GM23338 (cell line): ENCODE results near the gene CREBL2. TPM values are rescaled to one million over a fixed set of nuclear protein-coding genes. Genes with fewer than 3 reads are reported as not detected.

Source experiments
- ATAC-seq: fragments of 200-7000 bp; cut with Tn5 transposase; 3 replicates; pipeline ENCODE4 v1.9.1; 2020
- DNase-seq: peaks from one replicate; pipeline ENCODE4 v3.0.0-alpha.2; 2015; ENCODE audit warnings: low spot score
- H2AFZ ChIP-seq: fragments of 200-600 bp; sonication (generic); 2 replicates; pipeline ENCODE4 v1.8.0; 2016; ENCODE audit warnings: antibody characterized with exemption, mild to moderate bottlenecking, moderate library complexity
- H3F3A ChIP-seq: fragments of 200-600 bp; sonication (generic); replicated peaks from 2 replicates; pipeline ENCODE4 v1.8.0; 2017; ENCODE audit warnings: antibody characterized with exemption, mixed run types, low read depth
- H3K27ac ChIP-seq: fragments of 200-600 bp; sonication (generic); 2 replicates; pipeline ENCODE4 v1.6.1; 2016; ENCODE audit warnings: low read depth
- H3K27me3 ChIP-seq: fragments of 200-600 bp; sonication (generic); 2 replicates; pipeline ENCODE4 v1.8.0; 2016; ENCODE audit warnings: mild to moderate bottlenecking, mixed run types, moderate library complexity; ENCODE audit not compliant: insufficient read depth
- H3K36me3 ChIP-seq: fragments of 200-600 bp; sonication (generic); 2 replicates; pipeline ENCODE4 v1.8.0; 2016; ENCODE audit warnings: mild to moderate bottlenecking; ENCODE audit not compliant: insufficient read depth
- H3K4me1 ChIP-seq: fragments of 200-600 bp; sonication (generic); 2 replicates; pipeline ENCODE4 v1.8.0; 2016; ENCODE audit warnings: mild to moderate bottlenecking, moderate library complexity; ENCODE audit not compliant: insufficient read depth
- H3K4me2 ChIP-seq: fragments of 200-600 bp; sonication (generic); 2 replicates; pipeline ENCODE4 v1.7.1; 2017; ENCODE audit warnings: mixed run types
- H3K4me3 ChIP-seq: fragments of 200-600 bp; sonication (generic); 2 replicates; pipeline ENCODE4 v1.6.1; 2016; ENCODE audit warnings: mixed run types
- H3K79me2 ChIP-seq: fragments of 200-600 bp; sonication (generic); replicated peaks from 2 replicates; pipeline ENCODE4 v1.8.0; 2017; ENCODE audit warnings: mild to moderate bottlenecking; ENCODE audit not compliant: insufficient read depth
- H3K9me2 ChIP-seq: fragments of 200-600 bp; sonication (generic); 2 replicates; pipeline ENCODE4 v1.8.0; 2017; ENCODE audit not compliant: insufficient read depth
- H4K20me1 ChIP-seq: fragments of 200-600 bp; sonication (generic); replicated peaks from 2 replicates; pipeline ENCODE4 v1.8.0; 2017; ENCODE audit warnings: mild to moderate bottlenecking; ENCODE audit not compliant: insufficient read depth
- H3K27ac Mint-ChIP-seq: 2 replicates; pipeline ENCODE4 v1.8.0; 2020; ENCODE audit warnings: inconsistent platforms, mild to moderate bottlenecking, moderate library complexity, mixed read lengths
- H3K27me3 Mint-ChIP-seq: 3 replicates; pipeline ENCODE4 v1.8.0; 2022; ENCODE audit warnings: low read depth, mild to moderate bottlenecking, moderate library complexity, mixed read lengths, inconsistent platforms; ENCODE audit not compliant: insufficient read depth, poor library complexity
- H3K36me3 Mint-ChIP-seq: 3 replicates; pipeline ENCODE4 v1.8.0; 2021; ENCODE audit warnings: low read depth, mild to moderate bottlenecking, inconsistent platforms, moderate library complexity, mixed read lengths
- H3K4me1 Mint-ChIP-seq: 3 replicates; pipeline ENCODE4 v1.8.0; 2020; ENCODE audit warnings: mild to moderate bottlenecking, inconsistent platforms, mixed read lengths
- H3K4me3 Mint-ChIP-seq: 3 replicates; pipeline ENCODE4 v1.8.0; 2021; ENCODE audit warnings: moderate library complexity, mild to moderate bottlenecking, inconsistent platforms, mixed read lengths
- H3K9me3 Mint-ChIP-seq: 3 replicates; pipeline ENCODE4 v1.8.0; 2020; ENCODE audit warnings: moderate library complexity, mild to moderate bottlenecking, inconsistent platforms, mixed read lengths
- ETS1 ChIP-seq: IDR thresholded peaks from 2 replicates; pipeline ENCODE4 v1.6.1; 2016; ENCODE audit warnings: antibody characterized with exemption
- EZH2 ChIP-seq: fragments of 200-600 bp; sonication (generic); IDR thresholded peaks from one replicate; pipeline ENCODE4 v1.8.0; 2017; ENCODE audit warnings: antibody characterized with exemption, mild to moderate bottlenecking, low read depth; ENCODE audit not compliant: unreplicated experiment
- EZH2phosphoT487 ChIP-seq: fragments of 200-600 bp; sonication (generic); IDR thresholded peaks from one replicate; pipeline ENCODE4 v1.8.1; 2018; ENCODE audit warnings: antibody characterized with exemption; ENCODE audit not compliant: unreplicated experiment
- JUNB ChIP-seq: IDR thresholded peaks from one replicate; pipeline ENCODE4 v1.6.1; 2016; ENCODE audit warnings: antibody characterized with exemption; ENCODE audit not compliant: unreplicated experiment
- NANOG ChIP-seq: IDR thresholded peaks from 2 replicates; pipeline ENCODE4 v1.6.1; 2016; ENCODE audit warnings: antibody characterized with exemption, borderline replicate concordance
- POLR2AphosphoS5 ChIP-seq: IDR thresholded peaks from 2 replicates; pipeline ENCODE4 v1.6.1; 2016; ENCODE audit warnings: antibody characterized with exemption, low read depth
- REST ChIP-seq: IDR thresholded peaks from one replicate; pipeline ENCODE4 v1.6.1; 2018; ENCODE audit warnings: antibody characterized with exemption; ENCODE audit not compliant: unreplicated experiment
- ZNF114 ChIP-seq: fragments of 250-450 bp; sonication (Bioruptor Pico); IDR thresholded peaks from 2 replicates; pipeline ENCODE4 v1.5.0; 2020; ENCODE audit warnings: mild to moderate bottlenecking, moderate library complexity
- ZNF331 ChIP-seq: fragments of 250-450 bp; sonication (Bioruptor Pico); IDR thresholded peaks from 2 replicates; pipeline ENCODE4 v1.5.0; 2020; ENCODE audit warnings: low read depth, mild to moderate bottlenecking, moderate library complexity
- polyA plus RNA-seq: library from polyadenylated mRNA; unstranded; fragments of >200 nt; fragmentation: Nextera tagmentation; extraction: Ambion mirVana; gene quantifications from 2 replicates; pipeline ENCODE4 v1.2.1, GENCODE V29; 2016
- total RNA-seq: library from RNA; depleted of rRNA; stranded (reverse); fragments of >200 nt; shearing (Covaris generic); gene quantifications from 2 replicates; pipeline ENCODE4 v1.2.3, GENCODE V29; 2014

Gene CREBL2
- total and polyA plus RNA-seq, 2 experiments from 2014 or later = 9.0 to 21.6 TPM

GRCh38 chr12:12686925-12687324 is 75.2 kb downstream of the CREBL2 start:
- Histone ChIP-seq H3K27me3 (no peaks in the 10 kb centered on the region), H3F3A (no peaks in the 10 kb centered on the region), H3K4me2 (no peak overlapping the region), H3K9me2 (no peaks in the 10 kb centered on the region), H3K4me1 (peaks cover 14% of the 10 kb centered on the region), H3K4me3 (no peak overlapping the region), H2AFZ (no peak overlapping the region), H4K20me1 (no peaks in the 10 kb centered on the region), H3K27ac (no peak overlapping the region), H3K36me3 (no peaks in the 10 kb centered on the region), H3K79me2 (peaks cover 20% of the 10 kb centered on the region)
- Mint-ChIP-seq H3K4me3 (no peak overlapping the region), H3K27ac (no peak overlapping the region), H3K36me3 (no peaks in the 10 kb centered on the region), H3K9me3 (no peaks in the 10 kb centered on the region), H3K4me1 (peaks cover 34% of the 10 kb centered on the region), H3K27me3 (peaks cover 6% of the 10 kb centered on the region)
- no peak for TF ChIP-seq ZNF331 (CRISPR knock-in tag)
- no peak for TF ChIP-seq REST
- no peak for TF ChIP-seq EZH2
- no peak for TF ChIP-seq NANOG
- TF ChIP-seq ETS1 = no peak
- TF ChIP-seq POLR2AphosphoS5 = no peak
- DNase-seq (no peak), ATAC-seq (no peak)

- Mint-ChIP-seq H3K9me3 (no peaks in the 10 kb centered on the region), H3K27me3 (peaks cover 2% of the 10 kb centered on the region), H3K27ac (no peak overlapping the region), H3K4me1 (peaks cover 19% of the 10 kb centered on the region), H3K4me3 (no peak overlapping the region), H3K36me3 (no peaks in the 10 kb centered on the region)
- H3K4me2 ChIP-seq = no peak overlapping the region
- no peaks in the 10 kb centered on the region for H3K27me3 ChIP-seq
- no peaks in the 10 kb centered on the region for H3K36me3 ChIP-seq
- TF ChIP-seq JUNB (no peak), EZH2phosphoT487 (no peak), ZNF114 (CRISPR knock-in tag) (no peak), NANOG (no peak), ZNF331 (CRISPR knock-in tag) (no peak), REST (no peak), EZH2 (no peak), POLR2AphosphoS5 (no peak)
- H3F3A ChIP-seq = no peaks in the 10 kb centered on the region
- no peaks in the 10 kb centered on the region for H3K9me2 ChIP-seq
- H4K20me1 ChIP-seq = no peaks in the 10 kb centered on the region
- H3K27ac ChIP-seq = no peak overlapping the region
- ATAC-seq = no peak
- peaks cover 8% of the 10 kb centered on the region; the same call in 1 of the 2 replicates for H3K4me1 ChIP-seq
- H2AFZ ChIP-seq = no peak overlapping the region
- no peak overlapping the region for H3K4me3 ChIP-seq
- no peaks in the 10 kb centered on the region for H3K79me2 ChIP-seq
- DNase-seq = no peak
These were observed 78.1 kb downstream of the CREBL2 start for GRCh38 chr12:12689647-12690300.
